ENCODE measurements around the gene GLYR1. TPM values are rescaled to one million over a fixed set of nuclear protein-coding genes. Genes with fewer than 3 reads are reported as not detected.

GLYR1 gene
- total and polyA plus RNA-seq, 7 experiments from 2014 or later: 32.0 to 122 (median 107) TPM

GRCh38 chr16:4880006-4880580, 33.0 kb upstream of the GLYR1 start:
- Mint-ChIP-seq H3K4me3 (no peak overlapping the region), H3K4me1 (peaks cover 0 to 10% (median 0%) of the 10 kb centered on the region in 7 donors), H3K36me3 (peaks cover 17 to 60% (median 33%) of the 10 kb centered on the region in 5 donors), H3K27me3 (no peaks in the 10 kb centered on the region), H3K27ac (no peak overlapping the region), H3K9me3 (peaks cover 0 to 1% (median 0%) of the 10 kb centered on the region in 11 donors)
- Histone ChIP-seq H3K4me3 (ENCODE audit: low read length) (no peak overlapping the region), H3K9me3 (ENCODE audit: control insufficient read depth in 2 of 3, low read length in 3 of 3) (no peaks in the 10 kb centered on the region), H3K4me1 (ENCODE audit: control insufficient read depth in 2 of 2, insufficient read depth in 2 of 2, low read length in 2 of 2) (no peaks in the 10 kb centered on the region), H3K36me3 (ENCODE audit: control insufficient read depth in 2 of 3, insufficient read depth in 3 of 3, low read length in 3 of 3) (peaks cover 8 to 93% (median 9%) of the 10 kb centered on the region in 3 experiments), H3K27ac (ENCODE audit: low read depth, low read length) (no peak overlapping the region), H3K27me3 (ENCODE audit: control insufficient read depth in 2 of 2, insufficient read depth in 2 of 2, low read length in 2 of 2) (no peaks in the 10 kb centered on the region)
- intact Hi-C loops (cut with micrococcal nuclease): no loop called here
- ChIA-PET CTCF (no interaction called here), POLR2A (interaction anchor here (0.6 kb wide), 1 partner anchor 481 kb away, joined by 3 read pairs; no protein-coding TSS in a partner anchor)
- ATAC-seq: no peak
- no peak for DNase-seq

GRCh38 chr16:4879049-4879448, 32.0 kb upstream of the GLYR1 start:
- H3K4me1 Mint-ChIP-seq: peaks cover 0 to 4% (median 0%) of the 10 kb centered on the region in 7 donors
- no peaks in the 10 kb centered on the region for H3K27me3 Mint-ChIP-seq
- Histone ChIP-seq H3K4me3 (ENCODE audit: low read length) (no peak overlapping the region), H3K4me1 (ENCODE audit: control insufficient read depth in 2 of 2, insufficient read depth in 2 of 2, low read length in 2 of 2) (no peaks in the 10 kb centered on the region), H3K9me3 (ENCODE audit: control insufficient read depth in 2 of 3, low read length in 3 of 3) (no peaks in the 10 kb centered on the region), H3K27ac (ENCODE audit: low read depth, low read length) (no peak overlapping the region), H3K36me3 (ENCODE audit: control insufficient read depth in 2 of 3, insufficient read depth in 3 of 3, low read length in 3 of 3) (peaks cover 8 to 93% (median 13%) of the 10 kb centered on the region in 3 experiments), H3K27me3 (ENCODE audit: control insufficient read depth in 2 of 2, insufficient read depth in 2 of 2, low read length in 2 of 2) (no peaks in the 10 kb centered on the region)
- peaks cover 11 to 55% (median 28%) of the 10 kb centered on the region in 5 donors for H3K36me3 Mint-ChIP-seq
- intact Hi-C loops (cut with micrococcal nuclease): no loop called here
- no peak for DNase-seq
- no peaks in the 10 kb centered on the region for H3K9me3 Mint-ChIP-seq
- peak overlapping the region in 1 of 9 donors; percentile 20 for H3K27ac Mint-ChIP-seq
- POLR2A ChIA-PET: no interaction called here
- no peak for ATAC-seq
- H3K4me3 Mint-ChIP-seq: no peak overlapping the region
- CTCF ChIA-PET: no interaction called here

- ChIA-PET POLR2A (no interaction called here), CTCF (no interaction called here)
- no peak overlapping the region for H3K27ac ChIP-seq (ENCODE audit: low read depth, low read length)
- peak overlapping the region in 1 of 9 donors; percentile 36 for H3K27ac Mint-ChIP-seq
- no peak overlapping the region for H3K4me3 ChIP-seq (ENCODE audit: low read length)
- ATAC-seq: no peak
- no peaks in the 10 kb centered on the region for H3K9me3 ChIP-seq (ENCODE audit: control insufficient read depth in 2 of 3, low read length in 3 of 3)
- H3K4me1 ChIP-seq (ENCODE audit: control insufficient read depth in 2 of 2, insufficient read depth in 2 of 2, low read length in 2 of 2): no peaks in the 10 kb centered on the region
- intact Hi-C loops (cut with micrococcal nuclease): no loop called here
- H3K4me3 Mint-ChIP-seq: no peak overlapping the region
- H3K27me3 Mint-ChIP-seq: no peaks in the 10 kb centered on the region
- H3K4me1 Mint-ChIP-seq: peaks cover 0 to 4% (median 0%) of the 10 kb centered on the region in 7 donors
- no peak for DNase-seq
- H3K36me3 ChIP-seq (ENCODE audit: control insufficient read depth in 2 of 3, insufficient read depth in 3 of 3, low read length in 3 of 3): peaks cover 8 to 92% (median 13%) of the 10 kb centered on the region in 3 experiments
- peaks cover 6 to 46% (median 24%) of the 10 kb centered on the region in 5 donors for H3K36me3 Mint-ChIP-seq
- H3K27me3 ChIP-seq (ENCODE audit: control insufficient read depth in 2 of 2, insufficient read depth in 2 of 2, low read length in 2 of 2): no peaks in the 10 kb centered on the region
- H3K9me3 Mint-ChIP-seq: no peaks in the 10 kb centered on the region
These were observed 30.2 kb upstream of the GLYR1 start for GRCh38 chr16:4877380-4877685.

DNA sequence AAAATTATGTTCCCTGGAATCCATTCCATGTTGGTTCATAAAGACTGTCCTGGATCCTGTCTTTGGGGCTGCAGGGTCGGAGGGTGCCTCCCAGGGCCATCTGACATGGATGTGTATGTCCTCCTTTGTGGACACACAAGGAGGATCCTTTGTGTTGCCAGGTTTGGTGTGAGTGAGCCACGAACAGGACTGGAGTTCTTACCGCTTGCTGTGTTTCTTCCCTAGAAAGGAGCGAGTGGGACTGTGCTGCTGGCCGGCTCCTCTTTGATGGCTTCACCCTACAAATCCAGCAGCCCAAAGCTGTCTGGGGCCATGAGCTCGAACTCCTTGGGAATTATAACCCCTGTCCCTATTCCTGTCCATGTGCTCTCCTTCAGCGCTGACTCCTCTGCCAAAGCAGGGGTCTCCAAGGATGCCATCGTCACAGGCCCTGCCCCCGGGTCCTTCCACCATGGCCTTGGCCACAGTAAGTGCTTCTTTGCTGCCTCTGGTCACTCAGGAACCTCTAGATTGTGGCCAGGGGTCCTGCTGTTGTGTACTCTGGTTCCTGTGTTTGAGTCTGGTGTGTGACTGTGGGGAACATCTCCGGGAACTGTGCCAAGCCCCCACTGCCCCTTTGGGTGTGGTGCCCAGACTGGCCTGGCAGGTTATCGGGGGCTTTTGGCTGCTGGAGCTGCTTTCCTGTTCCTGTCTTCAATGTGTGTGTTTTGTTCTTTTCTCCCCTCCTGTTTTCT, 29.7 kb upstream of the GLYR1 start:
- Histone ChIP-seq H3K36me3 (ENCODE audit: control insufficient read depth in 2 of 3, insufficient read depth in 3 of 3, low read length in 3 of 3) (peaks cover 8 to 91% (median 13%) of the 10 kb centered on the region in 3 experiments), H3K27me3 (ENCODE audit: control insufficient read depth in 2 of 2, insufficient read depth in 2 of 2, low read length in 2 of 2) (no peaks in the 10 kb centered on the region), H3K9me3 (ENCODE audit: control insufficient read depth in 2 of 3, low read length in 3 of 3) (no peaks in the 10 kb centered on the region), H3K27ac (ENCODE audit: low read depth, low read length) (no peak overlapping the region), H3K4me1 (ENCODE audit: control insufficient read depth in 2 of 2, insufficient read depth in 2 of 2, low read length in 2 of 2) (no peaks in the 10 kb centered on the region), H3K4me3 (ENCODE audit: low read length) (no peak overlapping the region)
- Mint-ChIP-seq H3K27ac (peak overlapping the region in 1 of 9 donors; percentile 36), H3K4me1 (peaks cover 0 to 4% (median 0%) of the 10 kb centered on the region in 7 donors), H3K4me3 (no peak overlapping the region), H3K9me3 (no peaks in the 10 kb centered on the region), H3K36me3 (peaks cover 10 to 49% (median 24%) of the 10 kb centered on the region in 5 donors), H3K27me3 (no peaks in the 10 kb centered on the region)
- DNase-seq (no peak), ATAC-seq (no peak)
- intact Hi-C loops (cut with micrococcal nuclease): no loop called here
- POLR2A ChIA-PET: no interaction called here
- CTCF ChIA-PET: no interaction called here

GRCh38 chr16:4874666-4875065, 27.6 kb upstream of the GLYR1 start:
- Mint-ChIP-seq H3K36me3 (peaks cover 15 to 57% (median 28%) of the 10 kb centered on the region in 5 donors), H3K27ac (peak overlapping the region in 1 of 9 donors; percentile 42), H3K4me3 (no peak overlapping the region), H3K27me3 (no peaks in the 10 kb centered on the region), H3K9me3 (no peaks in the 10 kb centered on the region), H3K4me1 (peaks cover 0 to 8% (median 4%) of the 10 kb centered on the region in 7 donors)
- H3K4me3 ChIP-seq (ENCODE audit: low read length): no peak overlapping the region
- H3K4me1 ChIP-seq (ENCODE audit: control insufficient read depth in 2 of 2, insufficient read depth in 2 of 2, low read length in 2 of 2): no peaks in the 10 kb centered on the region
- ATAC-seq: no peak
- H3K9me3 ChIP-seq (ENCODE audit: control insufficient read depth in 2 of 3, low read length in 3 of 3): no peaks in the 10 kb centered on the region
- intact Hi-C loops (cut with micrococcal nuclease): no loop called here
- POLR2A ChIA-PET: no interaction called here
- peaks cover 8 to 89% (median 18%) of the 10 kb centered on the region in 3 experiments for H3K36me3 ChIP-seq (ENCODE audit: control insufficient read depth in 2 of 3, insufficient read depth in 3 of 3, low read length in 3 of 3)
- no peak overlapping the region for H3K27ac ChIP-seq (ENCODE audit: low read depth, low read length)
- CTCF ChIA-PET: no interaction called here
- no peaks in the 10 kb centered on the region for H3K27me3 ChIP-seq (ENCODE audit: control insufficient read depth in 2 of 2, insufficient read depth in 2 of 2, low read length in 2 of 2)
- DNase-seq: no peak

GRCh38 chr16:4873091-4873490, 26.0 kb upstream of the GLYR1 start:
- Histone ChIP-seq H3K27ac (ENCODE audit: low read depth, low read length) (no peak overlapping the region), H3K36me3 (ENCODE audit: control insufficient read depth in 2 of 3, insufficient read depth in 3 of 3, low read length in 3 of 3) (peaks cover 11 to 84% (median 25%) of the 10 kb centered on the region in 3 experiments), H3K4me3 (ENCODE audit: low read length) (no peak overlapping the region), H3K9me3 (ENCODE audit: control insufficient read depth in 2 of 3, low read length in 3 of 3) (no peaks in the 10 kb centered on the region), H3K27me3 (ENCODE audit: control insufficient read depth in 2 of 2, insufficient read depth in 2 of 2, low read length in 2 of 2) (no peaks in the 10 kb centered on the region), H3K4me1 (ENCODE audit: control insufficient read depth in 2 of 2, insufficient read depth in 2 of 2, low read length in 2 of 2) (no peaks in the 10 kb centered on the region)
- ChIA-PET CTCF (no interaction called here), POLR2A (no interaction called here)
- H3K4me1 Mint-ChIP-seq: peaks cover 2 to 12% (median 5%) of the 10 kb centered on the region in 7 donors
- no peaks in the 10 kb centered on the region for H3K27me3 Mint-ChIP-seq
- peaks cover 19 to 66% (median 31%) of the 10 kb centered on the region in 5 donors for H3K36me3 Mint-ChIP-seq
- DNase-seq (no peak), ATAC-seq (no peak)
- no peak overlapping the region for H3K4me3 Mint-ChIP-seq
- H3K9me3 Mint-ChIP-seq: no peaks in the 10 kb centered on the region
- intact Hi-C loops (cut with micrococcal nuclease): no loop called here
- peak overlapping the region in 1 of 9 donors; percentile 52 for H3K27ac Mint-ChIP-seq

- H3K4me3 Mint-ChIP-seq: no peak overlapping the region
- Histone ChIP-seq H3K27me3 (ENCODE audit: control insufficient read depth in 2 of 2, insufficient read depth in 2 of 2, low read length in 2 of 2) (no peaks in the 10 kb centered on the region), H3K27ac (ENCODE audit: low read depth, low read length) (no peak overlapping the region), H3K4me3 (ENCODE audit: low read length) (no peak overlapping the region), H3K4me1 (ENCODE audit: control insufficient read depth in 2 of 2, insufficient read depth in 2 of 2, low read length in 2 of 2) (no peaks in the 10 kb centered on the region), H3K36me3 (ENCODE audit: control insufficient read depth in 2 of 3, insufficient read depth in 3 of 3, low read length in 3 of 3) (peaks cover 11 to 73% (median 25%) of the 10 kb centered on the region in 3 experiments), H3K9me3 (ENCODE audit: control insufficient read depth in 2 of 3, low read length in 3 of 3) (no peaks in the 10 kb centered on the region)
- H3K4me1 Mint-ChIP-seq: peaks cover 6 to 28% (median 9%) of the 10 kb centered on the region in 7 donors
- ATAC-seq: no peak
- H3K9me3 Mint-ChIP-seq: no peaks in the 10 kb centered on the region
- intact Hi-C loops (cut with micrococcal nuclease): no loop called here
- DNase-seq: no peak
- peaks cover 19 to 59% (median 27%) of the 10 kb centered on the region in 5 donors for H3K36me3 Mint-ChIP-seq
- no peaks in the 10 kb centered on the region for H3K27me3 Mint-ChIP-seq
- CTCF ChIA-PET: no interaction called here
- H3K27ac Mint-ChIP-seq: peak overlapping the region in 1 of 9 donors; percentile 25
- POLR2A ChIA-PET: no interaction called here
These were observed 24.0 kb upstream of the GLYR1 start for GRCh38 chr16:4871071-4871470.

Measured in naive thymus-derived CD4-positive, alpha-beta T cell (primary cell).